ENCODE data around the gene MAP2K7. TPM values are rescaled to one million over a fixed set of nuclear protein-coding genes. Genes with fewer than 3 reads are reported as not detected.

The MAP2K7 gene
- total and polyA plus RNA-seq, 2 of the 4 experiments (the other 2 are of a cell fraction), result 4.1 to 15.6 TPM

DNA sequence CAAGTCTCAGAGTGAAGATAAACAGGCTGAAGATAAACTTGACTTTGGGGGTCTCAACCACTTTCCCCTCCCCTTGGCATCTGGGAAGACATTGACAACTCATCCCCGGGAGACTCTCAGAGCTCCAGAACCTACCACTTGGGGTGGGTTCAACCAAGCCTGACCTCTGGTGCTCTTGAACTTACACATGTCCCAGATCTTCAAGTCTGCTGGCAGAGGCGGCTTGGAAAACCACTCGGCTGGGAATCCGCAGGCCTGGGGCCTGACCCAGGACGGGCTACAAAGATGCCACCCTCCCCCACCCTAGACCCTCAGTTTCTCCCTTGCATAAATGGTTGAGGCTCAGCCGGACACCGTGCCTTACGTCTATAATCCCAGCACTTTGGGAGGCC is 14.9 kb upstream of the MAP2K7 start:
- Histone ChIP-seq H4K8ac (ENCODE audit: low read depth in 2 of 2, low read length in 2 of 2) (peak overlapping the region; percentile 81 to 89), H3K4me2 (ENCODE audit: low read depth, low read length) (peak overlapping the region; percentile 79), H3K9me1 (ENCODE audit: insufficient read depth, low read length) (0 out of 2 replicates have a peak, but pooled peaks cover 2% of the 10 kb centered on the region), H2AK5ac (ENCODE audit: low read depth, low read length) (peak overlapping the region; percentile 70), H3K4ac (ENCODE audit: low read depth, low read length) (peak overlapping the region; percentile 58), H3K79me1 (ENCODE audit: low read depth in 1 of 2, low read length in 2 of 2) (peaks cover 6 to 31% of the 10 kb centered on the region in 2 experiments), H3K27ac (ENCODE audit: insufficient read depth, low read length) (peak overlapping the region; percentile 40; the same call in 1 of the 2 replicates), H2AK9ac (replicated peaks; ENCODE audit: low read depth, low read length, poor library complexity) (peak overlapping the region; percentile 94), H2BK15ac (ENCODE audit: low read depth, low read length) (no peak overlapping the region), H3K4me3 (ENCODE audit: insufficient read depth, low read depth, low read length) (peak overlapping the region; percentile 79), H3K18ac (ENCODE audit: low read depth, low read length) (no peak overlapping the region), H3K9ac (ENCODE audit: low read depth, low read length) (peak overlapping the region; percentile 73), H2BK20ac (ENCODE audit: low read depth, low read length) (no peak overlapping the region), H3K36me3 (ENCODE audit: control insufficient read depth, insufficient read depth, low read length) (no peaks in the 10 kb centered on the region), H4K5ac (ENCODE audit: low read depth, low read length) (no peak overlapping the region), H4K20me1 (ENCODE audit: insufficient read depth, low read length) (no peaks in the 10 kb centered on the region), H2BK120ac (ENCODE audit: low read depth, low read length) (peak overlapping the region; percentile 36; the same call in 1 of the 2 replicates), H4K91ac (ENCODE audit: insufficient read depth, low read depth, low read length) (peak overlapping the region; percentile 52; the same call in 1 of the 2 replicates), H3K23ac (ENCODE audit: low read depth, low read length) (peak overlapping the region; percentile 31; the same call in 1 of the 2 replicates), H3K4me1 (ENCODE audit: control insufficient read depth, insufficient read depth, low read length) (peaks cover 4% of the 10 kb centered on the region; the same call in 1 of the 2 replicates), H2BK5ac (ENCODE audit: low read depth, low read length, poor library complexity, severe bottlenecking) (peak overlapping the region; percentile 35), H2AFZ (replicated peaks; ENCODE audit: low read length, poor library complexity) (peak overlapping the region; percentile 91), H3K14ac (replicated peaks; ENCODE audit: low read depth, low read length) (peak overlapping the region; percentile 89), H3K9me3 (ENCODE audit: control insufficient read depth, insufficient read depth, low read length) (no peaks in the 10 kb centered on the region), H3K56ac (ENCODE audit: extremely low read depth, insufficient read depth, low read length) (0 out of 2 replicates have a peak overlapping the region, but pooled peaks have one; percentile 3), H3K27me3 (ENCODE audit: control insufficient read depth, insufficient read depth, low read length) (no peaks in the 10 kb centered on the region)
- ChIA-PET POLR2A (ENCODE audit: unreplicated experiment) (no interaction called here), CTCF (interaction anchor here (0.9 kb wide), 1 partner anchor 15 kb away, joined by 3 read pairs; the partner anchor contains the start of gene MAP2K7)
- ATAC-seq (ENCODE audit: low read depth), result peak; percentile 3
- in situ Hi-C loops (cut with MboI; ENCODE audit: low sequenced_read_pairs), result no loop called here
- no peak for DNase-seq
- 55% methylated on average over 4 of the region's 8 CpGs; no CpG with 5 or more reads in 1 of the 2 experiments for WGBS, 2 experiments (ENCODE audit: extremely low coverage in 2 of 2, insufficient read length in 1 of 2)
- dilution Hi-C loops (cut with HindIII; ENCODE audit: low sequenced_read_pairs, unreplicated experiment), result no loop called here
- no TSS peak for BruUV-seq (replicated peaks)
- TF ChIP-seq NFE2L2 (IDR thresholded peaks at IDR 0.05; ENCODE audit: low read depth, low read length), result no peak
- TF ChIP-seq RCOR1 (IDR thresholded peaks at IDR 0.05; ENCODE audit: insufficient replicate concordance, low read length), result no peak
- TF ChIP-seq CHD1 (IDR thresholded peaks at IDR 0.05; ENCODE audit: low read depth, low read length), result no peak
- TF ChIP-seq MXI1 (IDR thresholded peaks at IDR 0.05; ENCODE audit: borderline replicate concordance, low read depth, low read length), result no peak
- TF ChIP-seq RFX5 (IDR thresholded peaks at IDR 0.05; ENCODE audit: low read depth, low read length), result no peak
- no peak for TF ChIP-seq SMC3 (IDR thresholded peaks at IDR 0.05; ENCODE audit: low read depth, low read length)
- no peak for TF ChIP-seq POLR2A (IDR thresholded peaks at IDR 0.05; ENCODE audit: low read depth, low read length)
- no peak for TF ChIP-seq MAFK (IDR thresholded peaks at IDR 0.05; ENCODE audit: low read depth, low read length)
- TF ChIP-seq, protein P1, sequence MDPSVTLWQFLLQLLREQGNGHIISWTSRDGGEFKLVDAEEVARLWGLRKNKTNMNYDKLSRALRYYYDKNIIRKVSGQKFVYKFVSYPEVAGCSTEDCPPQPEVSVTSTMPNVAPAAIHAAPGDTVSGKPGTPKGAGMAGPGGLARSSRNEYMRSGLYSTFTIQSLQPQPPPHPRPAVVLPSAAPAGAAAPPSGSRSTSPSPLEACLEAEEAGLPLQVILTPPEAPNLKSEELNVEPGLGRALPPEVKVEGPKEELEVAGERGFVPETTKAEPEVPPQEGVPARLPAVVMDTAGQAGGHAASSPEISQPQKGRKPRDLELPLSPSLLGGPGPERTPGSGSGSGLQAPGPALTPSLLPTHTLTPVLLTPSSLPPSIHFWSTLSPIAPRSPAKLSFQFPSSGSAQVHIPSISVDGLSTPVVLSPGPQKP (IDR thresholded peaks at IDR 0.05; ENCODE audit: borderline replicate concordance, low read depth, low read length), result no peak
- no peak for TF ChIP-seq MAZ (IDR thresholded peaks at IDR 0.05; ENCODE audit: borderline replicate concordance, low read depth, low read length)
- TF ChIP-seq FOS (IDR thresholded peaks at IDR 0.05; ENCODE audit: low read depth, low read length), result no peak
- TF ChIP-seq CTCF (conservative IDR thresholded peaks at IDR 0.05; ENCODE audit: low read depth, low read length), result no peak
- no peak for TF ChIP-seq BHLHE40 (IDR thresholded peaks at IDR 0.05; ENCODE audit: low read depth, low read length)
- no peak for TF ChIP-seq USF2 (IDR thresholded peaks at IDR 0.05; ENCODE audit: low read depth, low read length)
- no peak for TF ChIP-seq CEBPB (IDR thresholded peaks at IDR 0.05; ENCODE audit: low read depth, low read length)
- TF ChIP-seq RAD21 (IDR thresholded peaks at IDR 0.05; ENCODE audit: low read length), result no peak
- intact Hi-C loops (cut with micrococcal nuclease), result no loop called here
